Right renal pelvis (tissue), 4 donors: ENCODE data around the gene HSPG2. TPM values are rescaled to one million over a fixed set of nuclear protein-coding genes. Genes with fewer than 3 reads are reported as not detected.

Source experiments
- DNase-seq, 4 donors: peaks; one replicate each; pipeline ENCODE4 v3.0.0-alpha.2; 2013; ENCODE audit warnings: low read depth in 4 of 4, low spot score in 3 of 4, missing footprints in 1 of 4
- polyA plus RNA-seq, 4 donors: library from polyadenylated mRNA; unstranded; fragments of 120-200 nt; gene quantifications; one replicate each; pipeline ENCODE4 v1.2.1, GENCODE V29; 2013; ENCODE audit not compliant: insufficient read length in 4 of 4

The HSPG2 gene
- polyA plus RNA-seq, 4 donors: 147 to 222 (median 176) TPM

DNA sequence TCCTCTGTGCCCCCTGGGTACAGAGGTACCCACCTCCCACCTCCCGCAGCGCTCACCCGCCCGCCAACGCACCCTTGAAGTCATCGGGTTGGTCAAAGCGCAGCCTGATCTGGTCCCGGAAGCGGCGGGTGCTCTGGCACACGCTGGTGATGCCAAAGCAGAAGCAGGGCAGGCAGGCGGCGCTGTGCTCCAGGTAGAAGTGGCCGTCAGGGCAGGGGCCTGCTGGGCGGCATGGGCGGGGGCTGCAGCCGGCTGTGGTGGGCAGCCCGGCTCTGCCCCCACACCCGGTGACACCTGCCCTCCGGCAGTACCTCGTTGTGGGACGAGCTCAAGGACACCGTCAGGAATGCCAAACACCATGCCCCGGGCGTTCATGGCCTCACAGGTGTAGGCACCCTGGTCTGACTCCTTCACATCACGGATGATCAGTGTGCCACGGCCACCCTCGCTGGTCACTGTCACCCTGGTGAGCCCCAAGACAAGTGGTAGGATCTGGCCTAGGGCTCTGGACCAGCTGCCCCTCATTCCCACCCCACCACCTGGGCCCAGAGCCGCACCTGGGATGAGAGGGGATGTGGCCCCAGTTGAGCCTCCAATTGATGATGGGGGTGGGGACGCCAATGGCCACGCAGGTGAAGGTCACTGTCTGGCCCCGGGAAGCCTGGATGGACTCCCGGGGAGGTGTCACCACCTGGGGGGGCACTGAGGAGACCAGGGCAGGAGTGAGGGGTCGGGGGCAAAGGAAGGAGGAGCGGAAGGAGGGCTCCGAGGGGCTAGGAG lies 52.5 kb downstream of the HSPG2 start:
- no peak for DNase-seq

DNA sequence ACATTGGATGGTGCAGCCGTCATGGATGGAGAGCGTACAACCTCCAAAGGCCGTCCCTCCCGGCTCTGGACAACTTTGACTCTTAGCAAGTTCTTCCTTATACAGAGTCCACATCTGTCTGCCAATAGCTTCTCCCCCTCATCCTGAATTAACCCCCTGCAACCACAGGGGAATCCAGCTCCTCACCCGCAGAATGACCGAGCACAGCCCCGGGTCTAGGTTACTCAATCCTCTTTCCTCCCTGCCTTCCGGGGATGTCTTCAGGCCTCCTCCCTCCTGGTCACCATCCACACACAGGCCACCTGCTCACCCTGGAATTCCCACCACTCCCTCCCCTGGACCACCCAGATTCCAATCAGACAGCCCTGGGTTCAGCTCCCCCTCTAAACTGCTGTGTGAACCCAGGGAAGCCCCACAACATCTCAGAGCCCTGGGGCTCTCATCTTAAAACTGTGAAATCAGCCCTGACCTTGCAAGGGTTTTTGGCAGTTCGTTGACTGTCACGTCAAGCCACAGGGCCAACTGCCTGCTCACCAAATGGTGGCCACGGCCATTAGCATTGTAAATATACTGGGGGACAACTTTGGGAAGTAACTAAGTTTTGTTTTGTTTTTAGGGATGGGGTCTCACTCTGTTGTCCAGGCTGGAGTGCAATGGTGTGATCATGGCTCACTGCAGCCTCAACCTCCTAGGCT lies 54.2 kb downstream of the HSPG2 start:
- no peak for DNase-seq

DNA sequence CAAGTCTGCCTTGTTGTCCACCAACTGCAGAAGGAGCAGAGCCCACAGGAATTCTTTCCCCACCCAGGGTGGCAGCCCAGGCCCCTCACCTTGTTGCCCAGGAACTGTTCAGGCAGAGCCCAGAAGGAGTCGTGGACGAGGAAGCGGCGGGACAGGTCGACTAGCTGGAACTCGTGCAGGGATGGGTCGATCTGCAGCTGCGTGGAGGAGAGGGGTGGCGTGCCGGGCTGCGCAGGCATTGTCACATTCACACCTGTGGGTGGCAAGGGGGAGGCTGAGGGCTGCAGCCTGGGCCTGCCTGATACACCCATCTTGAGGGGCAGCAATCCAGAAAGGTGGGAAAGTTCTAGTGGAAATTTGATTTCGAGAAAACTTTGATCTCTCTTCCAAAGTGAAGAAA lies 55.9 kb downstream of the HSPG2 start:
- DNase-seq: no peak

DNA sequence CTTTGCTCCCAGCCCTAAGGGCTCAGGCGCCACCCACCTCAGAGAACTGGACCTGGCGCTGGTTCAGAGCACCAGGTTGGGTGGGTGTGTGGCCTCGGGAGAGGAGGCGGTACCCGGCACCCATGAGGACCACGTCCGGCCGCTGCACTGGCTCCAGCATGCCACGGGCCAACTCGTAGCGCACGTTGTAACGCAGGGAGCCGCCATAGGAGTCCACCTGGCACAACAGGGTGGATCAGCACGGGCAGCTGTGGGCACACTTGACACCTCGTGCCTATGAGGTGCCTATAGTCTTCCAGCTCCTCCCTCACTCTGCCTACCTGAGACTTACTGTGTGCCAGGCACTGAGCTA lies 56.5 kb downstream of the HSPG2 start:
- DNase-seq: no peak

DNA sequence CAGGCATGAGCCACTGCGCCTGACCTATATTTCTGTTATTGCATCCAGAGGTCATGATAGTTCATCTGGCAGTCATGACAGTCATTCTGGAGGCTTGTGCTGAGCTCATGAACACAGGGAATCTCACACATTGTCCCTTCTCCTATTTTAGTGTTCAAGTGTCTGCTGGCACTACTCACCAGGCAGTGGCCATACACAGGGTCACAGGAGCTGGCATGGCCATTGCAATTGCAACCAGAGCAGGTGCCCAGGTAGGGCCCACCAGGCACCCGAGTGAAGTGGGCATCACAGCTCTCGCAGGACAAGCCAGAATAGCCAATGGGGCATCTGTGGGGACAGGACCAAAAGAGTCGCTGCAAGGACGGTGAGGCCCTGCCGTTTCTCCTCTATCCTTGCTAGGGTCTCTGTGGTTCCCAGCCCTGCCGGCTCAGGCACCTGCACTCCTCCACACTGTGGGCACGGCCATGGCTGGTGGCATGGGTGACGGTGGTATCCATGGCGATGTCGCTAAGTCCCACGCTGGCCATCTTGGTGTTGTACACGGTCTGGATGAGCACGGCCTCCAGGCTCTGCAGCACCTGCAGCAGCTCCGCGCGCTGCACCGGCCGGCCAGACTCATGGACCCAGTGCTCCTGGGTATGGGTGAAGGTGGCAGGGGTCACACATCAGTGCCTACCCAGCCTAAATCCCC lies 57.0 kb downstream of the HSPG2 start:
- DNase-seq: no peak

DNA sequence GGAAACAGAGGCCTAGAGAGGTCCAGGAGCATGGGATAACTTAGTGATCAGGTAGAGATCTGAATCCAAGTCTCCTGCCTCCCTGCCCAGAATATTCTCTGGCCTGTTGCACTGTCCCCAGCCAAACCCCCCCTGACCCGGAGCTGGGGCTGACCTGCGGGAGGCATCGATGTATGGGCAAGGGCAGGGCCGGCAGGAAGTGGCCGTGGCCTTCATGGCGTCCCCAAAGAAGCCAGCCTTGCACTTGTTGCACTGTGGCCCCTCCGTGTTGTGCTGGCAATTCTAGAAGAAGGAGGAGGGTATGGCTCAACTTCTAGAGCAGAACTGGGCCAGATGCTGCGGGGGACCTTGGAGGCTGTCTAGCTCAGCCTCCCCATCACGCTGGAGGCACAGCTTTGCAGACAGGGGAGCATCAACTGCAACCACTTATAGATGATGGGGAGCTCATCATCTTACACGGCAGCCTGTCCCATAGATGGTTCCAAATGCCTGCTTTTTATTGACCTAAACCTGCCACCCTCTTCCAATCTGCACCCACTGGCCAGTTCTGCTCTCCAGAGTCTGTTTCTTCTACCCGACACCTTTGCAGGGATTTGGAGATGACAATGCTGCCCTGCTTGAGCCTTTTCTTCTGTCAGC lies 58.2 kb downstream of the HSPG2 start:
- no peak for DNase-seq

DNA sequence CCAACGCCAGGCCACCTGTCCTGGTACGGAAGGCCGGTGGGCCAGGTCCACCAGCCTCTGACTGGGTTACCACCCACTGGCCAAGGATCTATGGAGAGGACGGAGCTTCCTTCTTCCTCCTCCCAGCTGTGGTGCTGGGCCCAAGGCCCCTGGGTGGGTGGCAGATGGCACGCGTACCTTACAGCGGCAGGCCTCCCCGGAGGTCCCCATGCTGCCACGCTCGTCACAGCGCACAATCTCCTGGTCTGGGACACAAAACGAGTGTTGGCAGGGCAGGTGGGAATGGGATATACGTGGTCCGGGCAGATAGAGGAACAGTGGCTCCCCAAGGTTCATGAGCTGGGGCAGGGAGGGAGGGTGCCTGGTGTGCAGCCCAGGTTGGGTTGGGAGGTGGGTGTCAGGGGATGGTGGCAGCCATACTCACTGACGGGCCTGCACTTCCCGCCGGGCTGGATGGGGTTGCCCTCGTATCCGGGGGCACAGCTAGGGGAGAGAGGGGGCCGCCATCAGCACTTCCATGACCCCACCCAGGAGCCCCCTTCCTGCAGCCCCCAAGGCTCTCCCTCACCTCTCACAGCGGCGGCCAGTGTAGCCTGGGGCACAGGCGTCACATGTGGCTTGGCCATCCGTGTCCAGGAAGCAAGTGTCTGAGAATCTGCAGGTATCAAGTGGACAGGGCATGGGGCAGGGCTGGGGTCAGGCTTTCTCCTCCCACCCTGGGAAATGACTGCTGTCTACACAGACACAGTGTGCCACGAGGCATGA lies 58.9 kb downstream of the HSPG2 start:
- no peak for DNase-seq

DNA sequence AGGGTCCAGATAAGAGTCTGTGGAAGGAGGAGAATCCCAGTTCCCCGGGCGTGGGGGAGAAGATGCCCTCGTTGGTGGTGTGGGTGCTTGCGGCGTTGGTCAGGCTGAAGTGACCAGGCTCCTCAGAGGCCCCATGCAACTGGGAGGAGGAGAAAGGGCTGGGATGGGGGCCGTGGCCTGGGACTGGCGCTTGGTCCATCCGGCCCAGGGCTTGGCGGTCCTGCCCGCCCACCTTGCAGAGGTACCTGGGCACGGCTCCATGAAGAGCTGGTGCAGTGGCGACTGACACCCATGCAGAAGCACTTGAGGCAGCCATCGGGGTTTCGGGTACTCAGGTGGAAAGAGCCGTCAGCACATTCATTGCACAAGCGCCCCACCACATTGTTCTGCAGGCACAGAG lies 60.8 kb downstream of the HSPG2 start:
- DNase-seq: no peak

DNA sequence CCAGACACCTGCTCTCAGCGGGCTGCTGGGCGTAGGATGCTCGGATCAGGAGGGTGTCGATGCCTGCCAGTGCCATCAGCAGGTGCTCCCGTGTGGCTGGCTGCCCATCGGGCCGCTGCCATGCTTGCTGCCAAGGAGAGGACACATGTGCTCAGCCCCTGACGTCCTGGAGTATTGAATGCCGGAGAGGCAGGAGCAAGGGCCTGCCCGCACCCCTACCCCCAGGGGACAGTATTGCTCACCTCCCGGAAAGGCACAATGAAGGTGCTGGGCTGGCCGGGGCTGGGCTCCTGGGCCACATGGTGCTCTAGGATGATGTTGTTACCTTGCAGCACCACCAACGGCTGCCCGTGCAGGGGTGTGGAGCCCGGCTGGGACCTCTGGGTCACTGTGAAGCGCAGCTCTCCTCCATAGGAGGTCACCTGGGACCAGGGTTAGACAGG lies 61.5 kb downstream of the HSPG2 start:
- no peak for DNase-seq

DNA sequence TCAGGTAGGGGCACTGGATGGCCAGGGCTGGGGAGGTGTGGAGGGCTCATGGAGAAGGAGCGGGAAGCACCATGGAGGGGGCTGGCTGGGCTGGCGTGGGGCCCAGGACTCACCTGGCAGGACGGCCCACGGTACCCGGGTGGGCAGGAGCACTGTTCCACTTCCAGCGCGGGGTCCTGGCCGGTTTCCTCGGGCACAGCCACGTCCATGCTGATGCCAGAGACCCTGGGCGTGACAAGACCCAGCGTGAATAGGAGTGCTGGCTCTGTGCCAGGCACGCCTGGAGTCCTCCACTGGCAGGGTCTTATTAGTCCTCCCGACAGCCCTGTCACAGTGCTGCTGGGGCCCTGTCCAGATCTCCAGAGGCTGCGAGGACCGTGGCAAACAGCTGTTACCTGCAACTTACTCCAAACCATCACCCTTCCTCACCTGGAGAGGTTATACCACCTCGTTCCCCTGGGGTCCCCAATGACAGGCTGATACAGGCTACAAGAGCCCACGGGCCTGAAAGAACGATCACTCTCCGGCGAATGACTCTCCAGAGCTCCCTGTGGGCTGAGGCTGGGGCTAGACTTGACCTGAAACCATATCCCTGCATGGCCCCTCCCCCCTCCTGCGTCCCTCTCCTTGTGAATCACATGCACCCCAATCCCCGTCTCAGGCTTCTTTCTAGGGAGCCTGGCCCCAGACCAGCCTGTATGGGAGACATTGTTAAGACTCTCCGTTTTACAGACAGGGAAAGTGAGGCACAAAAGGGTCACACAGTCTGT lies 62.1 kb downstream of the HSPG2 start:
- DNase-seq: no peak

DNA sequence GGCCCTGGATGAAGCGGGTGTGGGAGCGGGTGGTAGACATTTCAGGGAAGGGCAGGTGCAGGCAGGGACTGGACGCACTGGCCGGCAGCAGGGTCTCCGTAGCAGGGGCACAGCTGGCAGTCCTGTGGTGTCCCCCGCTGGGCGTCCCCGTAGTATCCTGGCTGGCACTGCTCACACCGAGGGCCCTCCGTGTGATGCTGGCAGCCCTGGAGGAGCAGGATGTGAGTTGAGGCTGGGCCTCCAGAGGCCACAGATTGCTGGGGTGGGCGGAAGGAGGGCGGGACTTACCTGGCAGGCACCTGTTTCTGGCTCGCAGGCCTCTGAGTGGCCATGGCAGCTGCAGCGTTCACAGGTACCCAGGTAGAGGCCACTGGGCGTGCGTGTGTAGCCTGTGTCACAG lies 62.8 kb downstream of the HSPG2 start:
- DNase-seq: no peak

DNA sequence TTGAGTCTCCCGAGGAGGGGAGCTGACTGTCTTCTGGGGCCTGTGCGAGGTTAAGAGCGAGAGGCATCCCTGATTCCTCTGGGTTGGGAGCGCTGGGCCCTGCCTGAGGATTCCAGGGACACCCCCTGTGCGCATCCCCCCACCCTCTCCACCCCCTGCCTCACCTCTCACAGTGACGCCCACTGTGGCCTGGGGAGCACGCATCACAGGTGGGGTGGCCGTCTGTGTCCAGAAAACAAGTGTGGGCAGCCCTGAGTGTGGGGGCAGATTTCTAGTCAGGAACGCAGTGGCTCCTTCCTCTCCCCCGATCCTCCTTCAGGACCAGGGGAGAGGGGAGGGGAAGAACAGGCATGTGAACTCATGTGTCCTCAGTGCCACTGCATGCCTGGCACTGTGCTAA lies 63.3 kb downstream of the HSPG2 start:
- no peak for DNase-seq

DNA sequence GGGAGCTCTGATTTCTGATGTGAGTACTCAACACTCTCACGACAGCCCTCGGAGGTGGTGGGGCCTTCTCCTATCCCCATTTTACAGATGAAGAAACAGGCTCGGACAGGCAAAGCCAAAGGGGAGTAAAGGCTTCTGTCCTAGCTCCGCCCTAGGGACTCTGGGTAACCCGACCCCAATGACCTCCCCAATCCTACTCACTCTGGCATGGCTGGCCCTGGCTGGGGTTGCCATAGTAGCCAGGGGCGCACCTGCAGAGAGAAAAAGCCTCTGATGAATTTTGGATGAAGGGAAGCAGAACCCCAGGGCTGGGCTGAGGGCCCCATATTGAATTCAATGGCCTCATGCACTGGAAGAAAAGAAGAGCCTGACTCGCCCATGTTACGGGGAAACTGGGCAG lies 63.9 kb downstream of the HSPG2 start:
- DNase-seq: no peak

DNA sequence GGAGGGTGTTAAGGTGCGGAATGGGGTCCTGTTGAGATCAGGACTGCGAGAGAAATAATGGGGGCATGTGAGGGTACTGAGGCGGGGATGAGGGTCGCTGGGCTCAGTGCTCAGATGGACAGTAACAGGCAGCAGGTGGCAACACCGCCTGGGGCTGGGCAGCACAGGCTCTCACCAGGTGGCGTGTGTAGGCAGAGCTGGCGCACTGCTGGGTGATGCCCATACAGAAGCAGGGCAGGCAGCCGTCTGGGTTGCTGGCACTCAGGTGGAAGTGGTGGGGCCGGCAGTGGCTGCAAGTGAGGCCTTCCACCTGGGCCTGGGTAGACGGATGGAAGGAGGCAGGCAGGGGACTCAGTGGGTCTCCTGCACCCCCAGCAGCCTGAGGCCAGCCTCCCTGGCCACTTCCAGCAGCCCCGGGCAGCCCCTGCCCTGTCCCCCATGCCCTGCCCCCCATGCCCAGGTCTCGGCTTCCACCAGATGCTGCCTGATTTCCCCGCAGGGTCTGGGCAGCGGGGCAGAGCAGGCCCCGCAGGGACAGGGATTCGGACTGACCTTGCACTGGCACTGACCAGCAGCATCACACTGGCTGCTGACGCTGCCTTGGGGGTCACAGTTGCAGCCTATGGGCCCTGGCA lies 64.5 kb downstream of the HSPG2 start:
- DNase-seq: no peak

DNA sequence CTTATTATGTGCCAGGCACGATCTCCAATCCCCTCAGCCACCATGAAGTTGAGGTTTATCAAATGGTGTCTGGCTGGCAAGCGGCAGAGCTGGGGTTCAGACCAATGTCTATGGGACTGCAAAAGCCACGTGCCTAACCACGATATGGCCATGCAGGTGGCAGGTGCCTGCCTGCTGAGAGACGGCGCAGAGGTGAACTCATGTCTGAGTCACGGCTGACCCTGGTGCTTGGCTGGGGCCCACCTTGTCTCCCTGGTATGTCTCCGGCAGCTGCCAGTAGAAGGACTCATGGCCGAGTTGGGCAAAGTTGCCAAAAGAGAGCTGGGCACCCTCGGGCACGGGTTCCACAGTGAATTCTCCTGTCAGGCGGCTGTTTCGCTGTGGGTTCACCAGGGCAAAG lies 65.2 kb downstream of the HSPG2 start:
- no peak for DNase-seq

DNA sequence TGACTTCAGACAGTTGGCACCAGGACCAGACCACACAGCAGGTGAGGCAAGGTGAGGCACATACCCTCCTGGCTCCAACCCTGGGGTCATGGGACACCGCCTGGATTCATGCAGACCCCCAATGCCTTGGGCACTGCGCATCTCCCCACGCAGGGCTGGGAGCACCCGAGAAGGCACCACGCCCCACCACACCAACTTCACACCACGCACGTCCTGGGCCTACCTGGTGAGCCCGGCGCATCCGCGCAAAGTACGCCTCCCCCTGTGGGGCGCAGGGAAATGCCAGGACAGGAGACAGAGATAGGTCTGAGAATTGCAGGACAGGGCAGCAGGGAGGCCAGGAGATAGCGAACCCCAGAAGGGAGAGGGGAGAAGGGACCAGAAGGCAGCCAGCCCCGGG lies 66.5 kb downstream of the HSPG2 start:
- DNase-seq: no peak

DNA sequence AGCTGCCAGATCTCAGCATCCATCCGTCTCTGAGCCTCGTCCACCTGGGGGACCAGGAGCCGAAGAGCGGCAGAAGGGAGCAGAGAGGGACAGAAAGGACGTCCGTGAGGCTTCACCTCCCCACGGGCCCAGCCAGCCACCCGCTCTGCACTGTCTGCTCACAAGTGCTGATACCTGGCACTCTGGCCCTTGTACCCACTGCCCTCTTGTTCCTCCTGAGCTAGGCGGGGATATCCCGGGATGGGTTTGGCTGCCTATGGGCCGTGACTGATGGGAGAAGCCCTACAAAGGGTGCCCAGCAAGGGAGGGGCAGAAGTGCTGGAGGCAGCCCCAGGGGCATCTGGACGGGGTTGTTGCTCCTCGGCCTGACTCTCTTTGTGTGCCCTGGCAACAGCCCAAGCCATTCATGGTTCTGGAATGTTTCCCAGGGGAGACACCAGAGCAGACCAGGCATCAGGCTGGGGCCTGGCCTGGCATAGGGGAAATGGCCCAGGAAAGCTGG lies 67.4 kb downstream of the HSPG2 start:
- no peak for DNase-seq

DNA sequence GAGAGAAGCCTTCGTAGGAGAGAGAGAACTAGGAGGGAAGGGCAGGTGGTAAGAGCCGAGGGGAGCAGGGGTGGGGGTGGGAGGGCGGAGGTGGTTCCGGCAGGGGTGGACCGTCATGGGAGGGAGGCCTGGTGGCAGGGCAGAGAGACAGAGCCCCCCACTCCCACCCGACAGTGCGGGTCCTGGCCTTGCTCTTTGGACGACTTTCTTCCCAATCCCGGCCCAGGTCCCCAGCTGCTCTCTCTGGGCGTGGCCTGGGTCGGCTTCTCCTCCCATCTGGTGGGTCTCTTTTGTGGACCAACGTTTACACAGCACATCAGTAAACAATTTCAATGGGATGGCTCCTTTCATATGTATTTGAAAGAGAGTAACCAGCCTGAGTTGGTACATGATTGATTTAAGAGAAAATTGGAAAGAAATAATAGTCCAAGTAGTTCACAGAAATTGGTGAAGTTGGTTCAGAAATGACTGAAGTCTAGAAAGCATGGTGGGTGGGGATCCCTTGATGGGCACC lies 68.1 kb downstream of the HSPG2 start:
- no peak for DNase-seq

DNA sequence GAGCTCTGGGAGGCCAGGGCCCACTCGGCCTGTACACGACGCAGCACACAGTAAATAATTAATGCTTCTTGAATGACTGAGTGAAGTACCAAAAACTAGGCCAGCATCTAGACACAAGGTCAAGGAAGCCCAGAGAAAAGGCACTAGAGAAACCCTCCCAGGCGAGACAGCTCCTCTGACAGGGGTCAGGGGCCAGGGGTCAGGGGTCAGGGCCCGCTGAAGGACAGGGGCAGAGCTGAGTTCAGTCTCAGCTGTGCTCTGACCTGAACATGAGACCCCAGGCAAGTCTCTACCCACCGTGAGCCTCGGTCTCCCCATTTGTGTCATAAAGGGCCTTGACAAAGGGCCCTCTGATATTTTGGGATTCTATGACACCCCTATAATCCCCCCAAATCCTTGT lies 68.6 kb downstream of the HSPG2 start:
- no peak for DNase-seq
